Stomach (tissue), 4 donors: ENCODE data around the gene CSNK2A1.

Source experiments
- EP300 ChIP-seq: sonication (generic); formaldehyde crosslinking; IDR thresholded peaks from one replicate; pipeline ENCODE4 v1.6.1; 2017; ENCODE audit warnings: antibody characterized with exemption
- POLR2A ChIP-seq, 4 donors: fragments of 450-650 bp; IDR thresholded peaks; one replicate each; pipeline ENCODE4 v1.6.1; 2016; ENCODE audit warnings: antibody characterized with exemption in 4 of 4, control low read depth in 2 of 4, mild to moderate bottlenecking in 1 of 4, moderate library complexity in 1 of 4
- TF ChIP-seq, protein P1 (sequence below), 7 experiments: fragments of 450-650 bp in 4 of 7; fragments of 200-600 bp in 3 of 7; sonication (generic) in 3 of 7; IDR thresholded peaks; one replicate each; pipeline ENCODE4 v1.5.1; 2016 to 2019; ENCODE audit warnings: antibody characterized with exemption in 7 of 7, control low read depth in 2 of 7, mild to moderate bottlenecking in 1 of 7

DNA sequence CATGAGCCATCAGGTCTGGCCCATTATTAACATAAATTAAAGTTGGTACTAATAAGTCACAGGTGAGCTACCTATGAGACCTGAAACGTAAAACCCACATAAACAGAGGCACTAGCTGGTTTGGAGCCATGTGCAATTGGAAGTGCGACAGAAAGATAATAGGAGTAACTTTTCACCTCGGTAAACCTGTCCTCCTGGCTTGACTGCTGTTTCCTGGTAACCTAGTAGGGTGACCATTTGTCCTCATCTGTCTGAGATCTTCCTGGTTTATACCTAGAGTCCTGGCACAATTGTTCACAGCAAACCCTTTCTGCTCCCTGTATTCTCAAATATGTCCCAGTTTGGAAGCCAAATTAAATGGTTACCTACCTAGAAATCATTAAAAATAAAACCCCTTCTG, 88.6 kb downstream of the CSNK2A1 start:
- no peak for TF ChIP-seq POLR2A (IDR thresholded peaks at IDR 0.05)
- TF ChIP-seq, protein P1, sequence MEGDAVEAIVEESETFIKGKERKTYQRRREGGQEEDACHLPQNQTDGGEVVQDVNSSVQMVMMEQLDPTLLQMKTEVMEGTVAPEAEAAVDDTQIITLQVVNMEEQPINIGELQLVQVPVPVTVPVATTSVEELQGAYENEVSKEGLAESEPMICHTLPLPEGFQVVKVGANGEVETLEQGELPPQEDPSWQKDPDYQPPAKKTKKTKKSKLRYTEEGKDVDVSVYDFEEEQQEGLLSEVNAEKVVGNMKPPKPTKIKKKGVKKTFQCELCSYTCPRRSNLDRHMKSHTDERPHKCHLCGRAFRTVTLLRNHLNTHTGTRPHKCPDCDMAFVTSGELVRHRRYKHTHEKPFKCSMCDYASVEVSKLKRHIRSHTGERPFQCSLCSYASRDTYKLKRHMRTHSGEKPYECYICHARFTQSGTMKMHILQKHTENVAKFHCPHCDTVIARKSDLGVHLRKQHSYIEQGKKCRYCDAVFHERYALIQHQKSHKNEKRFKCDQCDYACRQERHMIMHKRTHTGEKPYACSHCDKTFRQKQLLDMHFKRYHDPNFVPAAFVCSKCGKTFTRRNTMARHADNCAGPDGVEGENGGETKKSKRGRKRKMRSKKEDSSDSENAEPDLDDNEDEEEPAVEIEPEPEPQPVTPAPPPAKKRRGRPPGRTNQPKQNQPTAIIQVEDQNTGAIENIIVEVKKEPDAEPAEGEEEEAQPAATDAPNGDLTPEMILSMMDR (IDR thresholded peaks at IDR 0.05) = no peak
- TF ChIP-seq EP300 = no peak
